Smooth muscle cell (in vitro differentiated cells): Measurements from ENCODE around the gene SYT2. TPM values are rescaled to one million over a fixed set of nuclear protein-coding genes. Genes with fewer than 3 reads are reported as not detected.
A peak's percentile ranks its signal among the peaks of the same experiment; 100 is the strongest.
"Not testable (repeated sequence)": the region's sequence is repeated elsewhere in the genome, so short reads cannot be mapped to it uniquely, and the experiment has no call there.

Experiments used
- DNase-seq: peaks from one replicate; lab custom pipeline; 2025; ENCODE audit not compliant: unreplicated experiment; lab: John Stamatoyannopoulos, UW
- H2AFZ ChIP-seq: fragments of 200-600 bp; sonication (generic); 2 replicates; pipeline ENCODE4 v1.6.0; 2016; ENCODE audit warnings: antibody characterized with exemption, low read depth, mild to moderate bottlenecking
- H3F3A ChIP-seq: fragments of 200-600 bp; sonication (generic); 2 replicates; pipeline ENCODE4 v1.6.0; 2017; ENCODE audit warnings: antibody characterized with exemption, low read depth
- H3K27ac ChIP-seq: fragments of 200-600 bp; sonication (generic); 2 replicates; pipeline ENCODE4 v1.5.1; 2016; ENCODE audit warnings: low read depth, mild to moderate bottlenecking
- H3K27me3 ChIP-seq: fragments of 200-600 bp; sonication (generic); 2 replicates; pipeline ENCODE4 v1.6.1; 2016; ENCODE audit warnings: low read depth, mild to moderate bottlenecking
- H3K36me3 ChIP-seq: fragments of 200-600 bp; sonication (generic); 2 replicates; pipeline ENCODE4 v1.5.1; 2016; ENCODE audit warnings: low read depth
- H3K4me1 ChIP-seq: fragments of 200-600 bp; sonication (generic); 2 replicates; pipeline ENCODE4 v1.5.1; 2016; ENCODE audit warnings: low read depth
- H3K4me2 ChIP-seq: fragments of 200-600 bp; sonication (generic); 2 replicates; pipeline ENCODE4 v1.6.0; 2016; ENCODE audit warnings: mild to moderate bottlenecking
- H3K4me3 ChIP-seq: fragments of 200-600 bp; sonication (generic); 2 replicates; pipeline ENCODE4 v1.5.1; 2016; ENCODE audit warnings: mild to moderate bottlenecking
- H3K79me2 ChIP-seq: fragments of 200-600 bp; sonication (generic); 2 replicates; pipeline ENCODE4 v1.6.0; 2016; ENCODE audit warnings: low read depth, mild to moderate bottlenecking
- H3K9ac ChIP-seq: fragments of 200-600 bp; sonication (generic); 2 replicates; pipeline ENCODE4 v1.6.0; 2016; ENCODE audit warnings: low read depth
- H3K9me3 ChIP-seq: fragments of 200-600 bp; sonication (generic); replicated peaks from 2 replicates; pipeline ENCODE4 v1.5.1; 2016; ENCODE audit warnings: low read depth
- H4K20me1 ChIP-seq: fragments of 200-600 bp; sonication (generic); 2 replicates; pipeline ENCODE4 v1.6.0; 2016; ENCODE audit warnings: low read depth
- WGBS: methylation state at CpG from one replicate; pipeline ENCODE4 v1.1.7; 2016; ENCODE audit warnings: low lambda C conversion rate; 5-methylcytosine and 5-hydroxymethylcytosine counted together
- polyA plus RNA-seq: library from polyadenylated mRNA; unstranded; fragments of >200 nt; fragmentation: Nextera tagmentation; extraction: Ambion mirVana; gene quantifications from 2 replicates; pipeline ENCODE4 v1.2.1, GENCODE V29; 2016
- total RNA-seq: library from RNA; depleted of rRNA; stranded (reverse); fragments of >200 nt; gene quantifications from 2 replicates; pipeline ENCODE4 v1.2.3, GENCODE V29; 2014
- TF ChIP-seq, protein P1 (sequence below): fragments of 200-600 bp; sonication (generic); IDR thresholded peaks from 2 replicates; pipeline ENCODE4 v1.5.1; 2017; ENCODE audit warnings: borderline replicate concordance, mild to moderate bottlenecking, antibody characterized with exemption; ENCODE audit not compliant: insufficient read depth, poor library complexity, severe bottlenecking

SYT2 gene
- total and polyA plus RNA-seq, 2 experiments from 2014 or later = not detected

GRCh38 chr1:202547215-202547614 lies 163.0 kb downstream of the SYT2 start:
- no peaks in the 10 kb centered on the region for H3K27me3 ChIP-seq
- TF ChIP-seq, protein P1, sequence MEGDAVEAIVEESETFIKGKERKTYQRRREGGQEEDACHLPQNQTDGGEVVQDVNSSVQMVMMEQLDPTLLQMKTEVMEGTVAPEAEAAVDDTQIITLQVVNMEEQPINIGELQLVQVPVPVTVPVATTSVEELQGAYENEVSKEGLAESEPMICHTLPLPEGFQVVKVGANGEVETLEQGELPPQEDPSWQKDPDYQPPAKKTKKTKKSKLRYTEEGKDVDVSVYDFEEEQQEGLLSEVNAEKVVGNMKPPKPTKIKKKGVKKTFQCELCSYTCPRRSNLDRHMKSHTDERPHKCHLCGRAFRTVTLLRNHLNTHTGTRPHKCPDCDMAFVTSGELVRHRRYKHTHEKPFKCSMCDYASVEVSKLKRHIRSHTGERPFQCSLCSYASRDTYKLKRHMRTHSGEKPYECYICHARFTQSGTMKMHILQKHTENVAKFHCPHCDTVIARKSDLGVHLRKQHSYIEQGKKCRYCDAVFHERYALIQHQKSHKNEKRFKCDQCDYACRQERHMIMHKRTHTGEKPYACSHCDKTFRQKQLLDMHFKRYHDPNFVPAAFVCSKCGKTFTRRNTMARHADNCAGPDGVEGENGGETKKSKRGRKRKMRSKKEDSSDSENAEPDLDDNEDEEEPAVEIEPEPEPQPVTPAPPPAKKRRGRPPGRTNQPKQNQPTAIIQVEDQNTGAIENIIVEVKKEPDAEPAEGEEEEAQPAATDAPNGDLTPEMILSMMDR = no peak
- no peaks in the 10 kb centered on the region for H3K9me3 ChIP-seq
- no peak overlapping the region for H3K27ac ChIP-seq
- no peaks in the 10 kb centered on the region for H4K20me1 ChIP-seq
- no peak overlapping the region for H3K4me3 ChIP-seq
- no peaks in the 10 kb centered on the region for H3K79me2 ChIP-seq
- no peaks in the 10 kb centered on the region for H3K36me3 ChIP-seq
- H3K4me2 ChIP-seq = peak overlapping the region; percentile 70
- H3K4me1 ChIP-seq = no peaks in the 10 kb centered on the region
- H3K9ac ChIP-seq = no peak overlapping the region
- peaks cover 8% of the 10 kb centered on the region for H3F3A ChIP-seq
- no peak for DNase-seq
- no peak overlapping the region for H2AFZ ChIP-seq

DNA sequence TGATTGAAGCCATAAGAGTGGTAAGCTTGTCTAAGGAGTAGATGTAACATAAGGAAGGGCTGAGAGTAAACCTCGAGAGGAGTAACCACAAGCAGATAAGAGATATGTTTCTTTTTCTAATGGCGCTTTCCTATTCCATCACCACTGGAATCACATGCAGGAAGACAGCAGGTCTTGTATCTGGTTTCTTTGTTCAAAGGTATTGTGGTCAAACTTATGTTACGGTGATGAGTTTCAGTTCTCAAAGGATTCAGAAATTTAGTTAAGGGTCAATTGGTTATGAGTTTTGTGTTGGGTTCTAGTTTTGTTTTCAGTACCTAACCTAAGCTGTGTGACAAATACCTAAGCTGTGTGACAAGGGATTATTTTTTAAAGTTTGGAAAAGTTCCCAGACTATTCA lies 163.5 kb downstream of the SYT2 start:
- not testable (repeated sequence) for H3K9ac ChIP-seq, H3K9me3 ChIP-seq, DNase-seq, H3K36me3 ChIP-seq, H3F3A ChIP-seq, H2AFZ ChIP-seq, H3K79me2 ChIP-seq, H3K27me3 ChIP-seq, H3K4me3 ChIP-seq, H4K20me1 ChIP-seq, H3K4me1 ChIP-seq
- peak overlapping the region; percentile 31 for H3K27ac ChIP-seq
- 41% methylated on average over 3 of the region's 3 CpGs for WGBS
- H3K4me2 ChIP-seq = peak overlapping the region; percentile 70

DNA sequence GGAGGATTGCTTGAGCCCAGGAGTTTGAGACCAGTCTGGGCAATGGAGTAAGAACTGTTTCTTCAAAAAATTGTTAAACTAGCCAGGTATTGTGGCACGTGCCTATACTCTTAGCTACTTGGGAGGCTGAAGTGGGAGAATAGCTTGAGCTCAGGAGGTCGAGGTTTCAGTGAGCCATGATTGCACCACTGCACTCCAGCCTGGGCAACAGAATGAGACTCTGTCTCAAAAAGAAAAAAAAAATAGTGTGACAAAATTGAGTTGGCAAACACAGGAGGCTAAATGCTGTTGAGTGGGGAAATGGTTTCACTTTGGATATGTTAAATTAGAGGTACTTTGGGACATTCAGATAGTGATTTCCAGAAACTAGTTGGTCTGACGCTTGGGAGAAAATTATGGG lies 163.9 kb downstream of the SYT2 start:
- 62% methylated on average over 3 of the region's 3 CpGs for WGBS
- not testable (repeated sequence) for H4K20me1 ChIP-seq, H3K27me3 ChIP-seq, H3K9me3 ChIP-seq, H3K79me2 ChIP-seq, H3K9ac ChIP-seq, H3K4me3 ChIP-seq, H2AFZ ChIP-seq, H3F3A ChIP-seq, DNase-seq, H3K36me3 ChIP-seq, H3K4me1 ChIP-seq
- peak overlapping the region; percentile 31 for H3K27ac ChIP-seq
- H3K4me2 ChIP-seq = peak overlapping the region; percentile 70

- not testable (repeated sequence) for H3K9ac ChIP-seq, H4K20me1 ChIP-seq, DNase-seq, H3K9me3 ChIP-seq, H3K27ac ChIP-seq, H2AFZ ChIP-seq, H3K79me2 ChIP-seq, H3K4me3 ChIP-seq, H3K27me3 ChIP-seq, H3F3A ChIP-seq, H3K4me1 ChIP-seq, H3K36me3 ChIP-seq
- H3K4me2 ChIP-seq = peak overlapping the region; percentile 70
- 70% methylated on average over 3 of the region's 3 CpGs for WGBS
Observed at GRCh38 chr1:202545647-202546303, 164.5 kb downstream of the SYT2 start.

- H3K79me2 ChIP-seq = not testable (repeated sequence)
Observed at GRCh38 chr1:202544766-202545449, 165.3 kb downstream of the SYT2 start.

GRCh38 chr1:202543537-202543936 lies 166.7 kb downstream of the SYT2 start:
- H2AFZ ChIP-seq = not testable (repeated sequence)

More at GRCh38 chr1:202544766-202545449, 165.3 kb downstream of the SYT2 start:
- H3F3A ChIP-seq, H3K4me2 ChIP-seq, DNase-seq, H3K4me1 ChIP-seq, H3K4me3 ChIP-seq, H4K20me1 ChIP-seq, H3K36me3 ChIP-seq, H3K27ac ChIP-seq, H3K9me3 ChIP-seq, H3K9ac ChIP-seq, H3K27me3 ChIP-seq, H2AFZ ChIP-seq: not testable (repeated sequence)
- WGBS = 93% methylated on average over 6 of the region's 6 CpGs

GRCh38 chr1:202542415-202542814 lies 167.8 kb downstream of the SYT2 start:
- peaks cover 12% of the 10 kb centered on the region for H3F3A ChIP-seq
- not testable (repeated sequence) for H3K27ac ChIP-seq, H3K9me3 ChIP-seq, H3K4me2 ChIP-seq, H3K4me1 ChIP-seq, H4K20me1 ChIP-seq, H3K27me3 ChIP-seq, H3K36me3 ChIP-seq, H3K79me2 ChIP-seq, DNase-seq, H3K4me3 ChIP-seq, H2AFZ ChIP-seq, H3K9ac ChIP-seq

More at GRCh38 chr1:202543537-202543936, 166.7 kb downstream of the SYT2 start:
- not testable (repeated sequence) for H3K4me2 ChIP-seq, H3K27ac ChIP-seq, H3K9me3 ChIP-seq, H3K36me3 ChIP-seq, H4K20me1 ChIP-seq, H3K4me3 ChIP-seq, H3K27me3 ChIP-seq, H3K79me2 ChIP-seq, DNase-seq, H3K4me1 ChIP-seq, H3K9ac ChIP-seq
- 82% methylated on average over 11 of the region's 11 CpGs for WGBS
- peaks cover 12% of the 10 kb centered on the region for H3F3A ChIP-seq

DNA sequence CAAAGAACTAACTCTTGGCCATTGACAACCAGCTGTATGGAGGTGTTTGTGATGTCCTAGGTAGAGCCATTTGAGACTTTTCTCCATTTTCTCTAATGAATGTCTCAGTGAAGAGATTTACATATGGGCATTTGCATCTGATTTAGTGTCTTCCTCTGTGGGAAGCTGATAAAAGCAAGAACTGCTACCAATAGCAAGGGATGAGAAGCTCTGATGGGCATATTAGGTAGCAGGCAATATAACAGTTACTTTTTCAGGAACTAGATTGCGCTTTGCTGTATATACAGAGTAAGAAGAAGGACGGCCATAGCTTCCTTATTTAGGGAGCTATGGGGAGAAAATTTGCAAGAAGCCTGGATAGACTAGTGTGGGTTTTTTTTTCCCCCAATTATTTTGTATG lies 169.4 kb downstream of the SYT2 start:
- peak overlapping the region; percentile 89 for H3K4me2 ChIP-seq
- H3K27ac ChIP-seq = peak overlapping the region; percentile 84
- H4K20me1 ChIP-seq, DNase-seq, H2AFZ ChIP-seq, H3K79me2 ChIP-seq, H3K27me3 ChIP-seq, H3K36me3 ChIP-seq, H3K9me3 ChIP-seq, H3K9ac ChIP-seq, H3K4me1 ChIP-seq, H3F3A ChIP-seq: not testable (repeated sequence)
- WGBS = 91% methylated on average over 2 of the region's 2 CpGs
- peak overlapping the region; percentile 42 for H3K4me3 ChIP-seq
